ENCODE results near the gene FUT7.

FUT7 gene

GRCh38 chr9:137031904-137032640 lies at the start of gene FUT7:
FUT7 (minus strand) TSS chr9:137032088; CDS start chr9:137031991, 97 bp downstream.
- no peak for DNase-seq (ENCODE audit: low spot score)

- DNase-seq (ENCODE audit: low spot score) = no peak
These were observed 48.6 kb upstream of the FUT7 start for GRCh38 chr9:137080260-137081122.

- no peak for DNase-seq (ENCODE audit: low spot score)
These were observed 47.5 kb upstream of the FUT7 start for GRCh38 chr9:137079401-137079787.

- DNase-seq (ENCODE audit: low spot score) = no peak
These were observed 47.0 kb upstream of the FUT7 start for GRCh38 chr9:137078701-137079400.

- DNase-seq (ENCODE audit: low spot score) = no peak
These were observed 46.1 kb upstream of the FUT7 start for GRCh38 chr9:137077758-137078693.

- peak; percentile 82 for DNase-seq (ENCODE audit: low spot score)
These were observed 45.3 kb upstream of the FUT7 start, which contains the start of gene UAP1L1 for GRCh38 chr9:137077010-137077747. UAP1L1 (plus strand) TSS chr9:137077517; CDS start chr9:137077533, 16 bp downstream.

- DNase-seq (ENCODE audit: low spot score) = no peak
These were observed 44.7 kb upstream of the FUT7 start for GRCh38 chr9:137076636-137077009.

GRCh38 chr9:137075275-137075775 lies 43.4 kb upstream of the FUT7 start:
- DNase-seq (ENCODE audit: low spot score) = no peak

GRCh38 chr9:137074657-137075274 lies 42.9 kb upstream of the FUT7 start:
- DNase-seq (ENCODE audit: low spot score) = no peak

GRCh38 chr9:137073992-137074399 lies 42.1 kb upstream of the FUT7 start:
- no peak for DNase-seq (ENCODE audit: low spot score)

GRCh38 chr9:137071282-137071681 lies 39.4 kb upstream of the FUT7 start:
- no peak for DNase-seq (ENCODE audit: low spot score)

- DNase-seq (ENCODE audit: low spot score) = peak; percentile 93
These were observed 39.0 kb upstream of the FUT7 start for GRCh38 chr9:137070906-137071275.

GRCh38 chr9:137070201-137070905 lies 38.5 kb upstream of the FUT7 start, which contains the start of gene SAPCD2:
SAPCD2 (minus strand) TSS chr9:137070557; CDS start chr9:137070460, 97 bp downstream.
- peak; percentile 87 for DNase-seq (ENCODE audit: low spot score)

GRCh38 chr9:137069508-137070091 lies 37.7 kb upstream of the FUT7 start:
- no peak for DNase-seq (ENCODE audit: low spot score)

- DNase-seq (ENCODE audit: low spot score) = no peak
These were observed 36.9 kb upstream of the FUT7 start for GRCh38 chr9:137068539-137069507.

GRCh38 chr9:137067860-137068538 lies 36.1 kb upstream of the FUT7 start:
- peak; percentile 77 for DNase-seq (ENCODE audit: low spot score)
